ENCODE results near the gene LEKR1. TPM values are rescaled to one million over a fixed set of nuclear protein-coding genes. Genes with fewer than 3 reads are reported as not detected.

Gene LEKR1
- total RNA-seq, 2 experiments from 2014 or later: 0.40 to 1.1 TPM

- no peak for TF ChIP-seq CTCF (IDR thresholded peaks at IDR 0.05)
- Mint-ChIP-seq H3K27me3 (no peaks in the 10 kb centered on the region), H3K4me1 (ENCODE audit: low read depth) (peaks cover 20% of the 10 kb centered on the region), H3K4me3 (no peak overlapping the region), H3K36me3 (ENCODE audit: low read depth) (no peaks in the 10 kb centered on the region), H3K27ac (peak overlapping the region; percentile 55), H3K9me3 (no peaks in the 10 kb centered on the region)
- ATAC-seq (no peak), DNase-seq (no peak)
- intact Hi-C loops (cut with micrococcal nuclease): no loop called here
- ChIA-PET POLR2A (interaction anchor here (0.5 kb wide), 1 partner anchor 238 kb away, joined by 3 read pairs; no protein-coding TSS in a partner anchor), CTCF (interaction anchor here (0.5 to 1.1 kb wide), 2 partner anchors 10 to 63 kb away, joined by 3 read pairs; no protein-coding TSS in a partner anchor)
Measured at GRCh38 chr3:157069846-157070677, 243.9 kb downstream of the LEKR1 start.

GRCh38 chr3:157070678-157070999 is 244.5 kb downstream of the LEKR1 start:
- Mint-ChIP-seq H3K4me1 (ENCODE audit: low read depth) (peaks cover 23% of the 10 kb centered on the region), H3K27me3 (no peaks in the 10 kb centered on the region), H3K9me3 (no peaks in the 10 kb centered on the region), H3K27ac (no peak overlapping the region), H3K4me3 (no peak overlapping the region), H3K36me3 (ENCODE audit: low read depth) (no peaks in the 10 kb centered on the region)
- intact Hi-C loops (cut with micrococcal nuclease): no loop called here
- POLR2A ChIA-PET: interaction anchor here (0.5 kb wide), 1 partner anchor 239 kb away, joined by 3 read pairs; no protein-coding TSS in a partner anchor
- TF ChIP-seq CTCF (IDR thresholded peaks at IDR 0.05): no peak
- ATAC-seq (no peak), DNase-seq (no peak)
- CTCF ChIA-PET: interaction anchor here (0.5 to 1.1 kb wide), 2 partner anchors 9 to 11 kb away, joined by 3 to 4 read pairs; no protein-coding TSS in a partner anchor

DNA sequence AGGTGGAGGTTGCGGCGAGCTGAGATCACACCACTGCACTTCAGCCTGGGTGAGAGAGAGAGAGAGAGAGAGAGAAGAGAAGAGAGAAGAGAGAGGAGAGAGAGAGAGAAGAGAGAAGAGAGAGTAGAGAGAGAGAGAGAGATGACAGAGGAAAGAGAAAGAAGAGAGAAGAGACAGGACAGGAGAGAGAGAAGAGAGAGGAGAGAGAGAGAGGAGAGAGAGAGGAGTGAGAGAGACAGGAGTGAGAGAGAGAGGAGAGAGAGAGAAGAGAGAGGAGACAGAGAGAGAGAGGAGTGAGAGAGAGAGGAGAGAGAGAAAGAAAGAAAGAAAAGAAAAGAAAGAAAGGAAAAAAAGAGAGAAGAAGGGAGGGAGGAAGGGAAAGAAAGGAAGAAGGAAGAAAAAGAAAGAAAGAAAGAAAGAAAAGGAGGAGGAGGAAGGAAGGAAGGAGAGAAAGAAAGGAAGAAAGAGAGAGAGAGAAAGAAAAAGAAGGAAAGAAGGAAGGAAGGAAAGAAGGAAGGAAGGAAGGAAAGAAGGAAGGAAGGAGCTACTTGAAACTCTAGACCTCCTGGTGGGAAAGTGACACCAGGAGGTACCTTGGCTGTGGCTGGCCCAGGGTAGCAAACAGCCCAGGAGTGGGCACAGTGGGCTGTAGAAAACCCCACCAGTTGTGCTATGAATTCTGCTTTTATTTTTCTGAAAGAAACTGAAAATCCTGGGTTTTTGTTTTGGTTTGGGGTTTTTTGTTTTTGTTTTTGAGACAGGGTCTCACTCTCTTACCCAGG is 245.8 kb downstream of the LEKR1 start:
- Mint-ChIP-seq H3K36me3 (ENCODE audit: low read depth) (no peaks in the 10 kb centered on the region), H3K9me3 (no peaks in the 10 kb centered on the region), H3K27ac (no peak overlapping the region), H3K4me1 (ENCODE audit: low read depth) (peaks cover 18% of the 10 kb centered on the region), H3K27me3 (no peaks in the 10 kb centered on the region), H3K4me3 (no peak overlapping the region)
- no peak for DNase-seq
- ATAC-seq: no peak
- intact Hi-C loops (cut with micrococcal nuclease): no loop called here
- ChIA-PET CTCF (interaction anchor here (1.1 to 1.5 kb wide), 2 partner anchors 9 to 65 kb away, joined by 4 to 6 read pairs; no protein-coding TSS in a partner anchor), POLR2A (no interaction called here)
- TF ChIP-seq CTCF (IDR thresholded peaks at IDR 0.05): no peak

DNA sequence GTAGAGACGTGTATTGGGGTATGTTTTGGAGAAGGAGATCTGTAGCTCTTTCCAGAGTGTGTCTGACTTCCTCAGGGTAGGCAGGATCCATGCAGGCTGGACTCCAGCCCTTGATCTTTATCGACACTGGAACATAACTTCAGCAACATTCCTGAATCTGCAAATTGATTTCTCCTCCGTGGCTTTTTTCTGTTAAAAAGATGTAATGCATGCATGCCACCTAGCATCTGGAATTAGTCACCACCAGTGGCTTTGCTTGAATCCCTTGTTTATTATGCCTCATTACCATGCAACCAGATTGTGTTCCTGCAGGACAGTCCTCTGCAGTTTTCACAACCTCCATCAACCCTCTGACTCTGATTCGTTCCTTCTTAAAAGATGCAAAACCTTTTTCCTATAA is 247.7 kb downstream of the LEKR1 start:
- Mint-ChIP-seq H3K9me3 (no peaks in the 10 kb centered on the region), H3K27ac (no peak overlapping the region), H3K4me1 (ENCODE audit: low read depth) (peaks cover 12% of the 10 kb centered on the region), H3K27me3 (no peaks in the 10 kb centered on the region), H3K4me3 (no peak overlapping the region), H3K36me3 (ENCODE audit: low read depth) (no peaks in the 10 kb centered on the region)
- POLR2A ChIA-PET: no interaction called here
- DNase-seq: no peak
- ATAC-seq: no peak
- no peak for TF ChIP-seq CTCF (IDR thresholded peaks at IDR 0.05)
- intact Hi-C loops (cut with micrococcal nuclease): no loop called here
- CTCF ChIA-PET: interaction anchor here (1.2 to 1.7 kb wide), 2 partner anchors 15 to 64 kb away, joined by 4 read pairs; no protein-coding TSS in a partner anchor
